GM21737 (cell line): Measurements from ENCODE around the gene OR11A1.

ENCODE experiments used
- ATAC-seq: cut with Tn5 transposase; IDR thresholded peaks from one replicate; pipeline ENCODE4 v1.9.1; 2021; ENCODE audit warnings: mild to moderate bottlenecking, moderate library complexity; ENCODE audit not compliant: unreplicated experiment

Gene OR11A1

DNA sequence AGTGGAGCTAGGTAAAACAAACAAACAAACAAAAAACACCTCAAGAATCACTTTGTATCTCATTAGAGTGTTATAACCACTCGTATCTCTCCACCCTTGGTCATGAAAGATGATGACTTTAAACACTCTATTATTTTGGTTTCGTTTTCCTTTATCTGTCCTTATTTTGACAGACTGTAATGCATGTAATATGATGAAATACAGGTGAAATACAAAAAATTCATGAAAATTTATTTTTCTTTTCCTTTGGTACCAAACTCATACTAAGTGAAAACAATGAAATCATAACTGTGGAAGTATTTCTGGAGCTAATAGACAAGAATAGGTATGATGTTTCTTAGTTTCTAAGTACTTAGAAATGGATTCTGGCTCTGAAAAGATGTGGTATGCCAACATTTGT is 57.3 kb downstream of the OR11A1 start:
- no peak for ATAC-seq

DNA sequence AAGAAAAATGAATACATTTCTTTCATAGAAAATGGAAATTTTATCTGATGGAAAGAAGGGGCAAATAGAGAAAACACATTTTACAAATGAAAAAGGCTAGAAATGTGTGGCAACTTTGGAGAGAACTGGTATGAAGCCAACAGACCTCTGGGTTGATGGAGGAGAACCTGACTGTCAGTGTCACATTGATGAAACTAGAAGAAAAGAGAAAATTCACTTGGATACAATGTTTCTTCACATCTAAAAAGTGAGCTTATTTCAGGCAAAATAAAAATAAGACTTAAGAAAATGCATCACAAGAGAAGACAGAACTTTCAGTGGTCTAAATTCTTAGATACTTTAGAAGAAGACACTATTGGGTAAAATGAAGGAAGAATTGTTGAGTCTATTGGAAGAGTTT is 61.5 kb downstream of the OR11A1 start, which contains the start of gene OR12D2:
Gene OR12D2 (plus strand): TSS at position 301 of the 400 bp plus-strand sequence. CDS start 1,069 bp downstream, outside the sequence.
- ATAC-seq = no peak

DNA sequence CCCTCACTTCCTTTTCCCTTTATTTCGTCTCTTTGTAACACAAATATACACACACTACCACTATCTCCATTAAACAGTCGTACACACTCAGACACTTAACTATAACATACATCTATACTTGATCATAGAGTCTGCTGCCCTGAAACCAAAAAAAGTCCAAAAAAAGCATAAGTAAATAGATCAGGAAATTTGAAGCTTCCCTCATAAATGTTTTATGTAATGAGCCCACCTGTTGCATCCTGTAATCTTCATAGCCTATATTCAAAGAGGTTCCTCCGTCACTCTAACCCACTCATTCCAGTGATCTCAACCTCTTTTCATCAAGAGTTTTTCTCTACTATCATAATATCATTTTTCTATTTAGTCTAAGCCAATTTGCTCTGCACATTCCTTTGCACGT is 68.3 kb downstream of the OR11A1 start:
- no peak for ATAC-seq

DNA sequence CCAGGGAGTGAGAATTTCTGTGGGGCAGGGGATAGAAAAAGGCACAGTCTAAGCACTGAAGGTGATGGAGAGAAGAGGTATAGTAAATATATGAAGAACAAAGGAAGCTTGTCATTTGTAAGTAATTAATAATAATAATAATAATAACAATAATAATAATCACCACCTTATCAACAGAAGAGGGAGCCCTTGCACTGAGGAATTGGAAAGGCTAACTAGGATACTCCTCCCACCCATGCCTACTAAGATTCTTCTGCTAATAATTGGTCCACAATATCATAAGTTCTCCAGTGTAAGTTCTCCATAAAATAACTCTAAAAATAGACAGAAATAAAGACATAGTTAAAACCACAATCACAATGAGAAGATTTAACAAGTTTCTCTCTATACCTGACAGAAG is 80.9 kb downstream of the OR11A1 start:
- ATAC-seq = no peak
